ENCODE measurements around the gene FHAD1. TPM values are rescaled to one million over a fixed set of nuclear protein-coding genes. Genes with fewer than 3 reads are reported as not detected.

Gene FHAD1
- total and polyA plus RNA-seq, 10 of the 15 experiments (the other 5 are each of a cell fraction or from before 2014, with no cell fraction given): 0.09 to 1.0 (median 0.32) TPM; not detected in 2

DNA sequence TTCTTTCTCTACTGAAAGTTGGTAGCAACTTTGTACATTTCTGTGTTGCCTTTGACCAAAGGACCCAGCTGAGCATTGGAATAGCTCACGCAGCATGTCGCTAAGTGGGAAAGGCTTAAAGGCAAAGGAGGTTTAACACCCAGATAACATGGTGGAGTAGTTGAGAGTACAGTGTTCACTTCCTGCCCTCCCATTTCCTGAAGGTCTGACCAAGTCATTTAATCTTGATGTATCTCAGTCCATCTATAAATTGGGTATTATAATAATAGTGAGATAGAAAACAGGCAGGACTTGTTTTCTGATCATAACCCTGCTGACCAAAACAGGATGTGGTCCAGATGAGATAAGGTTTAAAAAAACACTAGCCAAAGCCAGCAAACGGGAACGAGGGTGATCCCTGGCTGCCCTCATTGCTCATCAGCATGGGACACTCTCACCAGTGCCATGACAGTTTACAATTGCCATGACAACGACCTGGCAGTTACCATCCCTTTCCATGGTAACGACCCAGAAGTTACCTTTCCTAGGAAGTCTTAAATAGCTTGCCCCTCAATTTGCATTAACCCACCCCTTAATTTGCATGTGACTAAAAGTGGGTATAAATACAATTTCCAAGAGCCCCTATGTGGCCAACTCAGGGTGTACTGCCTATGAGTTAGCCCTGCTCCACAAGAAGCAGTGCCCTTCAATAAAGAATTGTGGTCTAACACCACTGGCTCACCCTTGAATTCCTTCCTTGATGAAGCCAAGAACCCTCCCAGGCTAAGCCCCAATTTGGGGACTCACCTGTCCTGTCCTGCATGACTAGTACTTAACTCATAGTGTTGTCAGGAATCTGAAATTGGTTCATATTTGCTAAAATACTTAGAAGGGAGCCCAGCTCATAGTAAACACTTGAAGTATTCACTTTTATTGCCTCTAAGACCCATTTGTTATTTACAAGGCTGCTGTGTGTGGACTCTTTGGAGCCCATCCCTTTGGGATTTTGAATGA, 28.4 kb upstream of the FHAD1 start:
- POLR2A ChIA-PET: no interaction called here
- Histone ChIP-seq H3K9ac (ENCODE audit: control insufficient read depth, insufficient read depth, low read length) (no peak overlapping the region), H4K20me1 (ENCODE audit: control insufficient read depth, insufficient read depth) (no peaks in the 10 kb centered on the region), H3K4me3 (no peak overlapping the region), H3K9me3 (replicated peaks; ENCODE audit: control insufficient read depth, insufficient read depth, low read length) (no peaks in the 10 kb centered on the region; the same call in 2 of the 3 replicates), H3K4me2 (ENCODE audit: control insufficient read depth, insufficient read depth) (no peak overlapping the region), H3K36me3 (ENCODE audit: control insufficient read depth in 2 of 2, insufficient read depth in 2 of 2, low read length in 1 of 2) (peaks cover 0 to 2% of the 10 kb centered on the region in 2 experiments; a peak in 3 of 4 replicates), H2AFZ (ENCODE audit: control insufficient read depth, low read depth, low read length) (no peak overlapping the region), H3K4me1 (ENCODE audit: control insufficient read depth, insufficient read depth, low read length) (no peaks in the 10 kb centered on the region), H3K27me3 (replicated peaks in 1 of 2; ENCODE audit: control insufficient read depth in 2 of 2, insufficient read depth in 2 of 2, low read length in 1 of 2) (no peaks in the 10 kb centered on the region), H3K79me2 (ENCODE audit: control insufficient read depth, insufficient read depth, low read length) (no peaks in the 10 kb centered on the region), H3K27ac (ENCODE audit: control insufficient read depth, insufficient read depth) (no peak overlapping the region)
- FAIRE-seq: no peak
- SMC1A ChIA-PET (ENCODE audit: uncharacterized antibody, unreplicated experiment): interaction anchor here (1.0 to 2.3 kb wide), 4 partner anchors 13 to 58 kb away, joined by 3 to 7 read pairs (median 4); no protein-coding TSS in a partner anchor
- intact Hi-C loops (cut with micrococcal nuclease; ENCODE audit: unreplicated experiment) (no loop called here), in situ Hi-C loops (cut with MboI) (no loop called here)
- TF ChIP-seq ATF7 (IDR thresholded peaks at IDR 0.05; ENCODE audit: low read depth) (0 out of 2 replicates have a peak, but pooled peaks have one; percentile 12), BRCA1 (IDR thresholded peaks at IDR 0.05; ENCODE audit: low read depth, low read length) (no peak), ATF2 (IDR thresholded peaks at IDR 0.05; ENCODE audit: low read length) (no peak), ZNF384 (IDR thresholded peaks at IDR 0.05; ENCODE audit: borderline replicate concordance, low read depth, low read length) (peak; percentile 34; the same call in 1 of the 2 replicates), SPI1 (IDR thresholded peaks at IDR 0.05; ENCODE audit: borderline replicate concordance, insufficient read depth, low read depth, low read length) (peak; percentile 19; the same call in 1 of the 2 replicates), BMI1 (IDR thresholded peaks at IDR 0.05; ENCODE audit: borderline replicate concordance) (peak; percentile 61), GABPA (IDR thresholded peaks at IDR 0.05; ENCODE audit: low read depth) (0 out of 2 replicates have a peak, but pooled peaks have one; percentile 12), POU2F2 (IDR thresholded peaks at IDR 0.05; ENCODE audit: borderline replicate concordance, low read depth, low read length) (peak; percentile 58; the same call in 1 of the 3 replicates), RUNX3 (IDR thresholded peaks at IDR 0.05; ENCODE audit: low read length) (peak; percentile 65), IKZF2 (IDR thresholded peaks at IDR 0.05) (peak; percentile 14 to 40; a peak in 1 of 4 replicates), NR2C1 (IDR thresholded peaks at IDR 0.05) (0 out of 2 replicates have a peak, but pooled peaks have one; percentile 44), IKZF1 (conservative IDR thresholded peaks at IDR 0.05) (peak; percentile 33; the same call in 1 of the 2 replicates), ZNF207 (IDR thresholded peaks at IDR 0.05; ENCODE audit: borderline replicate concordance) (no peak)
- ATAC-seq: peak; percentile 76
- no TSS peak for BruUV-seq (replicated peaks)
- CTCF ChIA-PET: interaction anchor here (0.6 to 2.3 kb wide), 3 partner anchors 13 to 549 kb away, joined by 4 to 6 read pairs (median 6); no protein-coding TSS in a partner anchor
- DNase-seq (ENCODE audit: low read depth, low spot score): peak; percentile 7
- 32% methylated on average over 6 of the region's 6 CpGs for WGBS (ENCODE audit: insufficient coverage, insufficient replicate concordance, low lambda C conversion rate, missing lambda C conversion rate)
- RAD21 ChIA-PET (ENCODE audit: unreplicated experiment): interaction anchor here (0.8 to 1.2 kb wide), 2 partner anchors 12 to 51 kb away, joined by 3 read pairs; no protein-coding TSS in a partner anchor
